SK-N-SH treated with all-trans-retinoic acid at 6 μM for 48 hours (cell line): ENCODE data around the gene NEDD4.

Source experiments
- ATAC-seq: fragments of 200-7000 bp; cut with Tn5 transposase; 3 replicates; pipeline ENCODE4 v1.9.1; 2020; ENCODE audit warnings: mild to moderate bottlenecking, moderate library complexity
- ARNTL ChIP-seq: fragments of 450-650 bp; formaldehyde crosslinking; IDR thresholded peaks from 2 replicates; pipeline ENCODE4 v1.5.0; 2020; ENCODE audit warnings: low read depth, mild to moderate bottlenecking, moderate library complexity, borderline replicate concordance
- BACH2 ChIP-seq: fragments of 250-450 bp; sonication (Bioruptor Pico); IDR thresholded peaks from 2 replicates; pipeline ENCODE4 v1.9.0; 2021; ENCODE audit warnings: mild to moderate bottlenecking, borderline replicate concordance
- CSDC2 ChIP-seq: fragments of 250-450 bp; sonication (Bioruptor Pico); IDR thresholded peaks from 2 replicates; pipeline ENCODE4 v1.5.0; 2020; ENCODE audit warnings: mild to moderate bottlenecking, moderate library complexity
- GLIS3 ChIP-seq: fragments of 250-450 bp; sonication (Bioruptor Pico); IDR thresholded peaks from 2 replicates; pipeline ENCODE4 v1.5.0; 2020; ENCODE audit warnings: mild to moderate bottlenecking, moderate library complexity
- ISL1 ChIP-seq: fragments of 250-450 bp; sonication (Bioruptor Pico); IDR thresholded peaks from 2 replicates; pipeline ENCODE4 v2.1.2; 2022; ENCODE audit warnings: mild to moderate bottlenecking, moderate library complexity
- OSR1 ChIP-seq: fragments of 250-450 bp; sonication (Bioruptor Pico); IDR thresholded peaks from 2 replicates; pipeline ENCODE4 v1.8.0; 2022; ENCODE audit warnings: moderate library complexity, mild to moderate bottlenecking, inconsistent platforms
- PPARA ChIP-seq: fragments of 250-450 bp; sonication (Bioruptor Pico); IDR thresholded peaks from 2 replicates; pipeline ENCODE4 v1.5.0; 2020; ENCODE audit warnings: mild to moderate bottlenecking, borderline replicate concordance
- RARB ChIP-seq: fragments of 250-450 bp; sonication (Bioruptor Pico); IDR thresholded peaks from 2 replicates; pipeline ENCODE4 v1.8.0; 2021; ENCODE audit warnings: mild to moderate bottlenecking, moderate library complexity
- SNAI2 ChIP-seq: fragments of 250-450 bp; sonication (Bioruptor Pico); IDR thresholded peaks from 2 replicates; pipeline ENCODE4 v1.5.0; 2020; ENCODE audit warnings: mild to moderate bottlenecking, moderate library complexity
- TCF4 ChIP-seq: fragments of 250-450 bp; sonication (Bioruptor Pico); IDR thresholded peaks from 2 replicates; pipeline ENCODE4 v1.8.0; 2021; ENCODE audit warnings: mild to moderate bottlenecking, moderate library complexity, borderline replicate concordance
- TOX ChIP-seq: fragments of 250-450 bp; sonication (Bioruptor Pico); IDR thresholded peaks from 2 replicates; pipeline ENCODE4 v1.8.0; 2021; ENCODE audit warnings: mild to moderate bottlenecking, moderate library complexity, borderline replicate concordance
- ZC3H10 ChIP-seq: fragments of 250-450 bp; sonication (Bioruptor Pico); IDR thresholded peaks from 2 replicates; pipeline ENCODE4 v1.5.1; 2021; ENCODE audit warnings: mild to moderate bottlenecking, moderate library complexity
- ZFP3 ChIP-seq: fragments of 250-450 bp; sonication (Bioruptor Pico); IDR thresholded peaks from 2 replicates; pipeline ENCODE4 v1.5.0; 2020; ENCODE audit warnings: mild to moderate bottlenecking, moderate library complexity
- ZFP30 ChIP-seq: fragments of 450-650 bp; formaldehyde crosslinking; IDR thresholded peaks from 2 replicates; pipeline ENCODE4 v1.5.0; 2022; ENCODE audit warnings: mild to moderate bottlenecking, moderate library complexity
- ZNF565 ChIP-seq: fragments of 450-650 bp; formaldehyde crosslinking; conservative IDR thresholded peaks from 2 replicates; pipeline ENCODE4 v1.5.0; 2020; ENCODE audit warnings: low read depth, mild to moderate bottlenecking, moderate library complexity
- ZNF70 ChIP-seq: fragments of 450-650 bp; formaldehyde crosslinking; IDR thresholded peaks from 2 replicates; pipeline ENCODE4 v1.5.0; 2020; ENCODE audit warnings: mild to moderate bottlenecking, moderate library complexity
- ZNF8 ChIP-seq: fragments of 450-650 bp; formaldehyde crosslinking; IDR thresholded peaks from 2 replicates; pipeline ENCODE4 v1.5.0; 2020; ENCODE audit warnings: mild to moderate bottlenecking, moderate library complexity
- TF ChIP-seq, protein P1 (sequence below): fragments of 250-450 bp; sonication (Bioruptor Pico); IDR thresholded peaks from 2 replicates; pipeline ENCODE4 v1.5.0; 2020; ENCODE audit warnings: mild to moderate bottlenecking, moderate library complexity
- TF ChIP-seq, protein P2 (sequence below): fragments of 250-450 bp; sonication (Bioruptor Pico); IDR thresholded peaks from 2 replicates; pipeline ENCODE4 v1.8.0; 2020; ENCODE audit warnings: mild to moderate bottlenecking, moderate library complexity, borderline replicate concordance
- TF ChIP-seq, protein P3 (sequence below): fragments of 250-450 bp; sonication (Bioruptor Pico); IDR thresholded peaks from 2 replicates; pipeline ENCODE4 v1.8.0; 2021; ENCODE audit warnings: low read depth, mild to moderate bottlenecking, moderate library complexity, borderline replicate concordance
- TF ChIP-seq, protein P4 (sequence below): fragments of 250-450 bp; sonication (Bioruptor Pico); IDR thresholded peaks from 2 replicates; pipeline ENCODE4 v1.5.1; 2020; ENCODE audit warnings: low read depth, mild to moderate bottlenecking, moderate library complexity

Gene NEDD4

DNA sequence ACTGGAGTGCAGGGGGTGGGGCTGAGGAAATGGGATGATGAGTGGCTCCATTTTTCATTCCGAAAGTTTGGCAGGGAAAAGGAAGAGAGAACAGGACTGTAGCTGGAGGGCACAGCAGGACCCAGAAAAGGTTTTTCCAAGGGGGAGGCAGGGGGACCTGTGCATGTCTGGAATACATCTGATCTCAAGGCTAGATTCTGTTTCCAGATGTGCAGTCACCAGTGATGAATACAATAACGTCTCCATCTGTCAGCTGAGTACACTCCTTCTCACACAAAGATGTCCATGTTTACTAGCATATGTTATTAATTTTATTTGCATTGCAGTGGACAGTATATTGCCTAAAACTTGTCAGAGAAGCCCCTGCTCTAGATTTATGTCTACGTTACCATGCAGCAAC, 210.5 kb downstream of the NEDD4 start:
- TF ChIP-seq TOX (CRISPR knock-in tag) (no peak), PPARA (no peak), TCF4 (CRISPR knock-in tag) (peak; percentile 96), ZNF565 (CRISPR knock-in tag) (no peak), CSDC2 (no peak)
- TF ChIP-seq, protein P1, sequence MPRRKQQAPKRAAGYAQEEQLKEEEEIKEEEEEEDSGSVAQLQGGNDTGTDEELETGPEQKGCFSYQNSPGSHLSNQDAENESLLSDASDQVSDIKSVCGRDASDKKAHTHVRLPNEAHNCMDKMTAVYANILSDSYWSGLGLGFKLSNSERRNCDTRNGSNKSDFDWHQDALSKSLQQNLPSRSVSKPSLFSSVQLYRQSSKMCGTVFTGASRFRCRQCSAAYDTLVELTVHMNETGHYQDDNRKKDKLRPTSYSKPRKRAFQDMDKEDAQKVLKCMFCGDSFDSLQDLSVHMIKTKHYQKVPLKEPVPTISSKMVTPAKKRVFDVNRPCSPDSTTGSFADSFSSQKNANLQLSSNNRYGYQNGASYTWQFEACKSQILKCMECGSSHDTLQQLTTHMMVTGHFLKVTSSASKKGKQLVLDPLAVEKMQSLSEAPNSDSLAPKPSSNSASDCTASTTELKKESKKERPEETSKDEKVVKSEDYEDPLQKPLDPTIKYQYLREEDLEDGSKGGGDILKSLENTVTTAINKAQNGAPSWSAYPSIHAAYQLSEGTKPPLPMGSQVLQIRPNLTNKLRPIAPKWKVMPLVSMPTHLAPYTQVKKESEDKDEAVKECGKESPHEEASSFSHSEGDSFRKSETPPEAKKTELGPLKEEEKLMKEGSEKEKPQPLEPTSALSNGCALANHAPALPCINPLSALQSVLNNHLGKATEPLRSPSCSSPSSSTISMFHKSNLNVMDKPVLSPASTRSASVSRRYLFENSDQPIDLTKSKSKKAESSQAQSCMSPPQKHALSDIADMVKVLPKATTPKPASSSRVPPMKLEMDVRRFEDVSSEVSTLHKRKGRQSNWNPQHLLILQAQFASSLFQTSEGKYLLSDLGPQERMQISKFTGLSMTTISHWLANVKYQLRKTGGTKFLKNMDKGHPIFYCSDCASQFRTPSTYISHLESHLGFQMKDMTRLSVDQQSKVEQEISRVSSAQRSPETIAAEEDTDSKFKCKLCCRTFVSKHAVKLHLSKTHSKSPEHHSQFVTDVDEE (CRISPR knock-in tag) = peak; percentile 91
- ATAC-seq = peak; percentile 73

DNA sequence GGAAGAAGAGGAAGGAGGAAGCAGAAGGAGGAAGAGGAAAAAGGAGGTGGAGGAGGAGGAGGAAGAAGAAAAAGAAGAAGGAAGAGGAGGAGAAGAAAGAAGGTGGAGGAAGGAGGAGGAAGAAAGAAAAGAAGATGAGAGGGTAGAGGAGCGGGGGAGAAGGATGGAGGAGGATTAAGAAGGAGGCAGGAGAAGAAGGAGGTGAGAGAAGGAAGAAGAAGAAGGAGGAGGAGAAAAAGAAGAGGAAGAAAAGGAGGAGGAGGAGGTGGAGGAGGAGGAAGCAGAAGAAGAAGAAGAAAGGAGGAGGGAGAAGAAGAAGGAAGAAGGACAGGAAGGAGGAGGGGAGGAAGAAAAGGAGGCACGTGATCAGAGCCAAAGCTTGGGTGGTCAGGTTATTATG, 213.1 kb downstream of the NEDD4 start:
- TF ChIP-seq CSDC2 = no peak
- TF ChIP-seq, all 23 proteins: peak for 0
- ATAC-seq = no peak

DNA sequence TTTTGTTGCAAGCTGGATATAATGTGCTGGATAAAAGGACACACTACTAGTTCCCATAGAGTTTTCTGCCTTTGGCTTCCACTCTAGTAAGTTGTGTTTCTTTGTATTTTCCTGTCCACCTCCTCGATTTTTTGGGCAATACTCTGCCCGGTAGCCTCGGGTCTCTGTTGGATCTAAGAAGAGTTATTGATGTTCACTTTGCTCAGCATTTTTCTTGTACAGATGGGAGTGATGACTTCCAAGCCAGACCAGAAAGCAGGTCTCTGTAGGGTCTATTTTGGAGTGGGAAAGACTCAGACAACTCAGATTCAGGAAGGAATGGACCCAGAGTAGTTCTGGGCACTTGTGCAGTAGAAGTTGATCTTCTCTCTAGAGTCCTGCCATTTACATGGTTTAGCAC, 214.5 kb downstream of the NEDD4 start:
- TF ChIP-seq ARNTL (CRISPR knock-in tag) (no peak), PPARA (no peak), CSDC2 (no peak), ZFP30 (CRISPR knock-in tag) (no peak), TCF4 (CRISPR knock-in tag) (no peak), ZNF8 (CRISPR knock-in tag) (no peak), ZFP3 (CRISPR knock-in tag) (no peak), ISL1 (CRISPR knock-in tag) (no peak), OSR1 (CRISPR knock-in tag) (no peak), SNAI2 (CRISPR knock-in tag) (no peak), GLIS3 (no peak), BACH2 (CRISPR knock-in tag) (no peak), RARB (CRISPR knock-in tag) (no peak), ZNF565 (CRISPR knock-in tag) (no peak), ZNF70 (CRISPR knock-in tag) (no peak), ZC3H10 (no peak)
- TF ChIP-seq, protein P2, sequence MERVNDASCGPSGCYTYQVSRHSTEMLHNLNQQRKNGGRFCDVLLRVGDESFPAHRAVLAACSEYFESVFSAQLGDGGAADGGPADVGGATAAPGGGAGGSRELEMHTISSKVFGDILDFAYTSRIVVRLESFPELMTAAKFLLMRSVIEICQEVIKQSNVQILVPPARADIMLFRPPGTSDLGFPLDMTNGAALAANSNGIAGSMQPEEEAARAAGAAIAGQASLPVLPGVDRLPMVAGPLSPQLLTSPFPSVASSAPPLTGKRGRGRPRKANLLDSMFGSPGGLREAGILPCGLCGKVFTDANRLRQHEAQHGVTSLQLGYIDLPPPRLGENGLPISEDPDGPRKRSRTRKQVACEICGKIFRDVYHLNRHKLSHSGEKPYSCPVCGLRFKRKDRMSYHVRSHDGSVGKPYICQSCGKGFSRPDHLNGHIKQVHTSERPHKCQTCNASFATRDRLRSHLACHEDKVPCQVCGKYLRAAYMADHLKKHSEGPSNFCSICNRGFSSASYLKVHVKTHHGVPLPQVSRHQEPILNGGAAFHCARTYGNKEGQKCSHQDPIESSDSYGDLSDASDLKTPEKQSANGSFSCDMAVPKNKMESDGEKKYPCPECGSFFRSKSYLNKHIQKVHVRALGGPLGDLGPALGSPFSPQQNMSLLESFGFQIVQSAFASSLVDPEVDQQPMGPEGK (CRISPR knock-in tag) = no peak
- TF ChIP-seq, protein P3, sequence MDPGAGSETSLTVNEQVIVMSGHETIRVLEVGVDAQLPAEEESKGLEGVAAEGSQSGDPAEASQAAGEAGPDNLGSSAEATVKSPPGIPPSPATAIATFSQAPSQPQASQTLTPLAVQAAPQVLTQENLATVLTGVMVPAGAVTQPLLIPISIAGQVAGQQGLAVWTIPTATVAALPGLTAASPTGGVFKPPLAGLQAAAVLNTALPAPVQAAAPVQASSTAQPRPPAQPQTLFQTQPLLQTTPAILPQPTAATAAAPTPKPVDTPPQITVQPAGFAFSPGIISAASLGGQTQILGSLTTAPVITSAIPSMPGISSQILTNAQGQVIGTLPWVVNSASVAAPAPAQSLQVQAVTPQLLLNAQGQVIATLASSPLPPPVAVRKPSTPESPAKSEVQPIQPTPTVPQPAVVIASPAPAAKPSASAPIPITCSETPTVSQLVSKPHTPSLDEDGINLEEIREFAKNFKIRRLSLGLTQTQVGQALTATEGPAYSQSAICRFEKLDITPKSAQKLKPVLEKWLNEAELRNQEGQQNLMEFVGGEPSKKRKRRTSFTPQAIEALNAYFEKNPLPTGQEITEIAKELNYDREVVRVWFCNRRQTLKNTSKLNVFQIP (CRISPR knock-in tag) = no peak
- TF ChIP-seq, protein P4, sequence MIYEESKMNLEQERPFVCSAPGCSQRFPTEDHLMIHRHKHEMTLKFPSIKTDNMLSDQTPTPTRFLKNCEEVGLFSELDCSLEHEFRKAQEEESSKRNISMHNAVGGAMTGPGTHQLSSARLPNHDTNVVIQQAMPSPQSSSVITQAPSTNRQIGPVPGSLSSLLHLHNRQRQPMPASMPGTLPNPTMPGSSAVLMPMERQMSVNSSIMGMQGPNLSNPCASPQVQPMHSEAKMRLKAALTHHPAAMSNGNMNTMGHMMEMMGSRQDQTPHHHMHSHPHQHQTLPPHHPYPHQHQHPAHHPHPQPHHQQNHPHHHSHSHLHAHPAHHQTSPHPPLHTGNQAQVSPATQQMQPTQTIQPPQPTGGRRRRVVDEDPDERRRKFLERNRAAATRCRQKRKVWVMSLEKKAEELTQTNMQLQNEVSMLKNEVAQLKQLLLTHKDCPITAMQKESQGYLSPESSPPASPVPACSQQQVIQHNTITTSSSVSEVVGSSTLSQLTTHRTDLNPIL = no peak
- no peak for ATAC-seq
